ENCODE data around the gene LY6G5C. TPM values are rescaled to one million over a fixed set of nuclear protein-coding genes. Genes with fewer than 3 reads are reported as not detected.

LY6G5C gene
- total and polyA plus RNA-seq, 9 of the 15 experiments (the other 6 are each of a cell fraction or from before 2014, with no cell fraction given) = 0.10 to 0.67 (median 0.46) TPM; not detected in 4

- TF ChIP-seq HMGXB4 (CRISPR knock-in tag; IDR thresholded peaks at IDR 0.05) (no peak), MITF (IDR thresholded peaks at IDR 0.05) (no peak), IRF1 (CRISPR knock-in tag; IDR thresholded peaks at IDR 0.05; ENCODE audit: borderline replicate concordance) (0 out of 2 replicates have a peak, but pooled peaks have one; percentile 56), E2F1 (CRISPR knock-in tag; IDR thresholded peaks at IDR 0.05) (no peak), ZHX1 (conservative IDR thresholded peaks at IDR 0.05; ENCODE audit: low read length) (no peak), BRF1 (IDR thresholded peaks at IDR 0.05; ENCODE audit: borderline replicate concordance, extremely low read depth, insufficient read length) (no peak), ZNF384 (IDR thresholded peaks at IDR 0.05; ENCODE audit: low read depth, low read length) (no peak), ETS2 (tag; IDR thresholded peaks at IDR 0.05; ENCODE audit: borderline replicate concordance, poor library complexity, severe bottlenecking) (no peak), CBX8 (IDR thresholded peaks at IDR 0.05; ENCODE audit: borderline replicate concordance, extremely low read depth, low read depth, low read length, poor library complexity, severe bottlenecking) (no peak), U2AF2 (optimal IDR thresholded peaks at IDR 0.05; ENCODE audit: low read depth, low read length) (no peak)
These were observed 5.6 kb upstream of the LY6G5C start (continued) for GRCh38 chr6:31686483-31686882.
